IPS-NIHi11 (cell line): Measurements from ENCODE around the gene MAN2B1.
"Not testable (repeated sequence)": the region's sequence is repeated elsewhere in the genome, so short reads cannot be mapped to it uniquely, and the experiment has no call there.

Source experiments
- DNase-seq: peaks from one replicate; pipeline ENCODE4 v3.0.0; 2012; ENCODE audit warnings: mixed read lengths, low spot score

Gene MAN2B1

DNA sequence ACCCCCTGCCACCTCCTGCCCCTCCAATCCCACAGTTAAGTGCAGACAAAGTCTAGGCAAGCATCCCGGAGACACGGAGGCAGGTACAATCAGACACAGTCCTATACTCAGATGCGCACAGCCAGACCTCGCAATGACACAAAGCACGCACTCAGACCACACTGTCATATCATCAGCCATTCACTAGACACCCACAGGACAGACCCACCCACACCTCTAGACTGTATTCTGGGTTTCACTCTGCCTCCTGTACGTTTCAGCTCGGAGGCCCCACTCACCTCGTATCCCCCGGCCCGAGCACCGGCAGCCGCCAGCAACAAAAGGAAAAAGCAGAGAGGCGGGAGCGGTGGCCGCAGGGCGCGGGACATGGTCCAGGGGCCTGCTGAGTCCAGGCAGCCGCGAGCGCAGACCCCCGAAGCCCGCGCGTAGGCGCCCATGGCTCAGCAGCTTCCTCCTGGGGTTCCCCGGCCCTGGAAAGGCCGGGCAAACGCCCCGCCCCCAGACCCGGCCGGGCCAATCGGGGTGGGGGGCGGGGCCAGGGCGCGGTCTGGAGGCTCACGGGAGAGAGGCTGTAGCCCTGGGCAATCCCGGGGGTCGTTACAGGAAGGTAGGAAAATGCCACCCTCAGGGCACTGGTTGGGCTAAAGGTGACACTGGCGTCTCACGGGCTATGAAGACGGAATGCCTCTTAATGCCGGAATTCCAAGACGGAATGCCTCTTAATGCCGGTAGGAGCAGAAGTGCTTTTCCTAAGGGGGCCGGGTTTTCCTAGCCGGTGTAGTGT, at the start of gene MAN2B1, which contains the start of gene WDR83:
TSS of gene MAN2B1 (minus strand) at position 478 of the 784 bp plus-strand sequence. CDS start at position 437, 41 bp downstream.
TSS of gene WDR83 (plus strand) at position 543 of the 784 bp plus-strand sequence. CDS start 2,984 bp downstream, outside the sequence.
- peak; percentile 96 for DNase-seq

DNA sequence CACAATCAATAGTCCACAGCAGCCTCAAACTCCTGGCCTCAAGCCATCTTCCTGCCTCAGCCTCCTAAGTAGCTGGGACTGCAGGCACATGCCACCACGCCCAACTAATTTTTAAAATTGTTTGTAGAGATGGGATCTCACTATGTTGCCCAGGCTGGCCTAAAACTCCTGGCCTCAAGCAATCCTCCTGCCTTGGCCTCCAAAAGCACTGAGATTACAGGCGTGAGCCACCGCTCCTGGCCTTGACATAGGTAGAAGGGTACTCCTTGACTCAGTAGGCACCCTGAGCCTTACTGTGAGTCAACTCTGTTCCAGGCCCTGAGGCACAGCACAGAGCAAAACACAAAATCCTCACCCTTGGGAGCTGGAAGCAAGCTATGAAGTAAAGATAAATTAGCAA, 49.4 kb upstream of the MAN2B1 start:
- no peak for DNase-seq

DNA sequence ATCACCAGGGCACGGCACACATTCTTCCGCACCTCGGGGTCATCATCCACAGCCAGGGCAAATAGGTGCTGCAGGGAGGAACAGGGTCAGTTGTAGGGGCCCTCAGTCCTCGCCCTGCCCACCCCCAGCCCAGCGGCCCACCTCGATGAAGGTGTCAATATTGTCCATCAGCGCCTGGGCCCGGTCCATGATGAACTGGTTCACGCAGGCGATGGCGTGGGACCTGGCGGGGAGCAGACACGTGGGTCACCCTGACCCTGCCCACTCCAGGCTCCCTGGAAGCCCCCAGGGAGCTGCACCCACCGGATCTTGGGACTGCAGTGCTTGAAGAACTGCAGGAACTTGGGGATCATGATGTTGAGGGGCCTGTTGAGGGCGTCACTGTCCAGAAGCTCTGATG, 48.6 kb upstream of the MAN2B1 start:
- no peak for DNase-seq

DNA sequence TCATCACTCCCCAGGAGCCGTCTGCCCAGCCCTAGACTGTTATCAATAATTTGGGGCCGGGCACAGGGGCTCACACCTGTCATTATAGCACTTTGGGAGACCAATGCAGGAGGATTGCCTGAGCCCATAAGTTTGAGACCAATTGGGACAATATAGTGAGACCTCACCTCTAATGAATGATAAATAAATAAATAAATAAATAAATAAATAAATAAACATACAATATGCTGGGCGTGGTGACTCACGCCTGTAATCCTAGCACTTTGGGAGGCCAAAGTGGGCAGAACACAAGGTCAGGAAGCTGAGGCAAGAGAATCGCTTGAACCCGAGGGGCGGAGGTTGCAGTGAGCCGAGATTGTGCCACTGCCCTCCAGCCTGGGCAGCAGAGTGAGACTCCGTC, 46.8 kb upstream of the MAN2B1 start:
- DNase-seq: not testable (repeated sequence)

DNA sequence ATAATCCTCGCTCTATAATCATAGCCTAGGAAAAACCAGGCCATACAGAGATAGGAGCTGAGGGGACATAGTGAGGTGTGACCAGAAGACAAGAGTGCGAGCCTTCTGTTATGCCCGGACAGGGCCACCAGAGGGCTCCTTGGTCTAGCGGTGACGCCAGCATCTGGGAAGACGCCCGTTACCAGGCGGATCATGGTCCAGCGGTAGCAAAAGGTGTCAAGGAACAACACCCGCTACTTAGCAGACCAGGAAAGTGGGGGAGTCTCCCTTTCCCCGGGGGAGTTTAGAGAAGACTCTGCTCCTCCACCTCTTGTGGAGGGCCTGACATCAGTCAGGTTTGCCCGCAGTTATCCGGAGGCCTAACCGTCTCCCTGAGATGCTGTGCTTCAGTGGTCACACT, 45.5 kb upstream of the MAN2B1 start:
- DNase-seq: not testable (repeated sequence)

DNA sequence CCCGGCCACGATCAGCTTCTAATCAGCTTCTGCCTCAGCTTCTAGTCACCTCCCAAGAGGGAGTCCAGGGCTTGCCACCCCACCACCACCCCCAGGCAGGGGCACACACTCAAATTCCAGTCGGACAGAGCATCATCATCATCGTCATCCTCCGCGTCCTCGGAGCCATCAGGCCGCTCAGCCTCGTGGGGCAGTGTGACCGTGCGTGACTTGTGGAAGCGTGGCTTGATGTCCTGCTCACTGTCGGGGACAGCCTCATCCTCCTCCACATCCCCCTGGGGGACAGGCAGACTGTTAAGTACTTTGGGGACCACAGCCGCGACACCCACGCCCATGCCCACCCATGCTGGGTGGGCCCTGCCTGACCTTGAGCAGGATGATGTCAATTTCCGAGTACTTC, 44.6 kb upstream of the MAN2B1 start:
- DNase-seq: no peak

DNA sequence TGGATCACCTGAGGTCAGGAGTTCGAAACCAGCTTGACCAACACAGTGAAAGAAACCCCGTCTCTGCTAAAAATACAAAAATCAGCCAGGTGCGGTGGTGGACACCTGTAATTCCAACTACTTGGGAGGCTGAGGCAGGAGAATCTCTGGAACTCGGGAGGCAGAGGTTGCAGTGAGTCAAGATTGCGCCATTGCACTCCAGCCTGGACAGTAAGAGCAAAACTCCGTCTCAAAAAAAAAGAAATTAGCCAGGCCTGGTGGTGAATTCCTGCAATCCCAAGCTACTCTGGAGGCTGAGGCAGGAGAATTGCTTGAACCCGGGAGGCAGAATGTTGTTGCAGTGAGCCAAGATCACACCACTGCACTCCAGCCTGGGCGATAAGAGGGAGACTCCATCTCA, 42.1 kb upstream of the MAN2B1 start:
- DNase-seq: no peak

DNA sequence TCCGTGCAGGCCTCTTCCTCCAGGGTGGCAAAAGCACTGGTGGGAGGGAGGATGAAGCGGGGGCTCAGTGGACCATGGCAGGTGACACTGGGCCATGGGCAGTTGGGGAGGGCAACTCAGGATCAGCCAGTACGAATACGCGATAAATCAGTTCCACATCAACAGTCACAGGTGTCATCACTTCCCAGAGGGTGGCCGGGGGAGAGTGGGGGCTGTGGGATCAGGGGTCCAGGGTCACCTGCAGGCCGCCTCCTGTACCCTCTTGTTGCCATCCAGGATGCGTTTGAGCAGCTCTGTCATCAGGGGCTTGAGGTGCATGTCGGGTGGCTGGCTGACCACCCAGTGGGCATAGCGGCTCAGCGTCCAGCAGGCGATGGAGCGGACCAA, 39.8 kb upstream of the MAN2B1 start:
- no peak for DNase-seq

DNA sequence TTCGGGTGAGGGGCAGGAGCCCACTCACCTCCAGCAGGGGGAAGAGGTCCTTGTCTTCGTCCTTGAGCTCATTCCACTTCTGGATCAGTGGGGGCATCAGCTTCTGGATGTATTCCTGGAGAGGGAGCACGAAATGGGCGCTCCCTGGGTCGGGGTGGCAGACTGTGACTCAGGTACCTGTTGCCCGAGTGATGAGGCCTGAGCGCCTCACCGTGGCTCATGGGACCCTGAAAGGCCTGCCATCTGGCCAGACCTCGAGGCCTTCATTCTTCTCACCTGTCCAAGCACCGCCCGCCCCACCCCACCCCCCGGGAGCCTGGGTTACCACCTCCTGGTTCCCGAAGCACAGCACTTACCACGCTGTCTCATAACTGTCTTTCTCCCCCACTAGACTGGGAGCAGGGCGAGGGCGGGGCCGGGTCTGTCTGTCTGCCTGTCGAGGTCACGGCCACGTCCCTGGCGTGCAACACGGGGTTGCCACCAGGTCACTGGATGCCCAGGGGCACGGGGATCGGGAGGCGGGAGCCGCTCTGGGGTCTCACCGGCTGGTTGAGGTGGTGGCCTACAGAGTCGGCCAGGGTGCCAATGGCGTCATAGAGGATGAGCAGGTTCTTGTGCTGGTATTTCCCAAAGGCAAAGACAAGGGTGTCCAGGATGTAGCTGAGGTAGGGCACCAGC, 39.3 kb upstream of the MAN2B1 start:
- DNase-seq: no peak

DNA sequence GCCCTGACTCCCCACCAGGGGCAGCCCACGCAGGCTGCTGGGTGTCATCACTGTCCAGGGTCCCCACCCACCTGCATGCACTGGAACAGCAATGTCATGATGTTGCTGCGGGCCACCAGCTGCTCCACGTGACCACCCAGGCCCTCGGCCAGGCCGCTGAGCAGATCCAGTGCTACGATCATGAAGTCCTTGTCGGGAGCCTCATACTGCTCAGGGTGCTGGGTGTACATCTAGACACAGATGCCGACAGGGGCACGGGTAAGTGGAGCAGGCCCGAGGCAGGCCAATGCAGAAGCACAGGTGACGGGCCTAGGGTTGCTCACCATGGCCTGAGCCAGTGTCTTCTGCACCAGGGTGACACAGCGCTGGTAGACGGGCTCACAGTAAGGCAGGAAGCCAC, 38.6 kb upstream of the MAN2B1 start:
- no peak for DNase-seq

DNA sequence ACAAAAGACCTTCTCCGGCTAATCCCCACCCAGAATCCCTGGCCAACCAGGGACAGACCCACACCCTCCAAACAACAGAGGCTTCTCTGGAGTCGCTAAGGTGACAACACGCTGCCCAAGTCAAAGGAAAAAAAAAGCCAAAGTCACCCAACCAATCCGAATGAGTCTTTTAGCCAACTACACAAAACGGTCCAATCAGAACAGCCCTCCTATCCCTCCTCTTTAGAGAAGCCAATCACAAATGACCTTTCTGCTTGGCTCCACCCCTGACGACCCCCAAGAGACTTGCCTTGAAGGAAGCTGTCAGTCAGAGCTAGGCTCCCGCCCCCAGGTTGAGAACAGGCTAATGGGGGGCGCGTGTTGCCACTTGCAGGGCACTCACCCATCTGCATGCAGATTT, 36.5 kb upstream of the MAN2B1 start:
- peak; percentile 92 for DNase-seq

DNA sequence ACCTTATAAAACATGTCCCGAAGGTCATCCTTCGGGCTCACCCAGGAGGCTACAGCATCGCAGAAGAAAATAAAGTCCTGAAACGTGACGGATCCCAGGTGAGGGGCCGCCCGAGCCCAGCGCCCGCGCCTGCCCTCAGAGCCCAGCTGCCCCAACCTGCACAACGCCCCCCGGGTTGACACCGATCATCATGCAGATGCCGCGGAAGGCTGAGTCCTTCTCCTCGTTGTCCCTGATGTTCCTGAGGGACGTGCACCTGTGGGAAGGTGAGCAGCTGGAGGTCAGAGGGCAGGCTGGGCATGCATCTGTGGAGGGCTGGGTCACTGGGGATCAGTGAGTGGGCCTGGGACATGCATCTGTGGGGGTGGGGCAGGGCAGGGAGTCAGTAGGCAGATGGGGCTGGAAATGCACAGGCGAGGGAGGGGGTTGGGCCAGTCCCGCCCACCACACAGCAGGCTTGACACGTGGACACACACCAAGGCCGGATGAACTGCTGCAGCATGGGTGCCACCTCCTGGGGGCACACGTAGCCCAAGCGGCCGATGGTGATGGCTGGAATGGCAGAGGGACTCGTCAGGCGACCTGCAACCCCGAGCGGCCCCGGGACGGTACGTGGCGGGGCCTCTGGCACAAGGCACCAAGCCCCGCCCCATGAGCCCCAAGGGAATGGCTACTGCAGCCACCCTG, 35.2 kb upstream of the MAN2B1 start:
- no peak for DNase-seq

DNA sequence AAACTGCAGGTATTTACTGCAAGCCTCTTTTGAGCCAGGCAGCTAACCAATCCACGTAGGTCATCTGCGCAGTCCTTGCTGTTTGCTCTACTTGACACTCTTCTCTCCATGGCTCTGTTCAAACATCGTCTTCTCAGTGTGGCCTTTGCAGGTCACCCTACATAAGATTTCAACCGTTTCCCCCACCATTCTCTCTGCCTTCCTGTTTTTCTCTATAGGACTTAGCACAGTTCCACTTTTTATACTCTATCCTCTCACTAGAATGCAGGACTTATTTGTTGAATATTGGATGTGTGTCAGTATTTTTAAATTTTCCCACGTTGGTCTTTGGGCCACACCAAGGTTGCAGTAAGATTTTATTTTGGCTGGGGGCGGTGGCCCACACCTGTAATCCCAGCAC, 31.6 kb upstream of the MAN2B1 start:
- no peak for DNase-seq

DNA sequence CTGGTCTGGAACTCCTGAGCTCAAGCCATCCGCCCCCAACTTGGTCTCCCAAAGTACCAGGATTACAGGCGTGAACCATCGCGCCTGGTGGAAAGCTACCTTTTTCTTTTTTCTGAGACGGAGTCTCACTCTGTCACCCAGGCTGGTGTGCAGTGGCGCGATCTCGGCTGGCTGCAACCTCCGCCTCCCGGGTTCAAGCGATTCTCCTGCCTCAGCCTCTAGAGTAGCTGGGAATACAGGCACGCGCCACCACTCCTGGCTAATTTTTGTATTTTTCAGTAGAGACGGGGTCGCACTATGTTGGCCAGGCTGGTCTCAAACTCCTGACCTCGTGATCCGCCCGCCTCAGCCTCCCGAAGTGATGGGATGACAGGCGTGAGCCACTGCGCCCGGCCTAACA, 30.9 kb upstream of the MAN2B1 start:
- DNase-seq: not testable (repeated sequence)

DNA sequence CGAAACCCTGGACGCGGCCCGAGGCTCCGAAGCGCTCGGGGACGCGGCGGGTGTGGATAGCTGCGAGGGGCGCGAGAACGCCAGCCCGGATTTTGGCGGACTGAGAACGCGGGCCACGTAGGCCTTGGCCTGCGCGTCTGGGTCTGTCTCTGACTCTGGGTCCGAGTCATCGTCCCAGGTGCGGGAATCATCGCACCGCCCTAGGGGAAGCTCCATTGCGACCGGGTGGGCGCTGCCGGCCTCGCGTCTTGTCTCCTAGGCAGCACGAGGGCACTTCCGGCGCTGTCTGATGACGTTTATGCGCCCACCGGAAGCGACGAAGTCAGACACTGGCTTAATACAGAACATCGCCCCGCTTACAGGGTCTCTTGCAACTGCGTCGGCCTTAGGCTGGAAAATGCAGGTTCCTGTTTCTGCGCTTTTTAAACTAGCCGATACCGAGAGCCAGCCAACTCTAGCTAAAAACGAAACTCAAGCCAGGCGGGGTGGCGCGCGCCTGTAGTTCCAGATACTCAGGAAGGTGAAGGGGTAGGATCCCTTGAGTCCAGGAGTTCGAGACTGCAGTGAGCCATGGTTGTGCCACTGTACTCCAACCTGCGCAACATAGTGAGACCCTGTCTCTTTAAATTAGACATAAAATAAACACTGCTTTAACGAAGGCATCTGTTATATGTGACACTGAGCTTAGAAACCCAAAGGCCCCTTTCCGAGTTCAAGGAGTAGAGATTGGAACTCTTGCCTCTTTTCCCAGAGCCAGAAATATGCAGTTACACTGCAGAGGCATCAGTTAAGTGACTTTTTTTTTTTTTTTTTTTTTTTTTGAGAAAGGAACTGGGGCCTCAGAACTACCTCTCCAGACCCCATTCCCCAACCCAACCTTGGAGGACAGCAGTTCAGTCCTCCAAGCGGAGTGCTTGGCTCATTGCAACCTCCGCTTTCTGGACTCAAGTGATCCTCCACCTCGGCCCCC, 30.1 kb upstream of the MAN2B1 start, which contains the start of gene FBXW9:
TSS of gene FBXW9 (minus strand) at position 266 of the 970 bp plus-strand sequence. CDS start at position 216, 50 bp downstream.
- DNase-seq: peak; percentile 99

DNA sequence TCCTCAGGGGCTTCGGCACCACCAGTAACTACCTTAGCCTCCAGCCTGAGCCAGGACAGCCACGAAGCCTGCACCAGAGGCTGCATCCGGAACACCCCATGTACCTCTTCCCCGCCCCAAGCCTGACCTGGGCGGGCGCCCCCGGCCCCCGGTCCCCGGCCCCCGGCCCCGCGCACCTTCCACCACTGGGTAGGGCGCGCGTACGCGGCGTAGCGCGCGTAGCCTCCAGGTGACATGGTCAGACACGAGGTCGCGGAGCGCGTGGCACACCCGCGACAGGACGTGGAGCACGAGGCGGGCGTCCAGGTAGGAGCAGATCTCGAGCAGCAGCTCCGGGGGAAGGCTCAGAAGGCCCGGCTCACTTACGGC, 29.4 kb upstream of the MAN2B1 start:
- no peak for DNase-seq

DNA sequence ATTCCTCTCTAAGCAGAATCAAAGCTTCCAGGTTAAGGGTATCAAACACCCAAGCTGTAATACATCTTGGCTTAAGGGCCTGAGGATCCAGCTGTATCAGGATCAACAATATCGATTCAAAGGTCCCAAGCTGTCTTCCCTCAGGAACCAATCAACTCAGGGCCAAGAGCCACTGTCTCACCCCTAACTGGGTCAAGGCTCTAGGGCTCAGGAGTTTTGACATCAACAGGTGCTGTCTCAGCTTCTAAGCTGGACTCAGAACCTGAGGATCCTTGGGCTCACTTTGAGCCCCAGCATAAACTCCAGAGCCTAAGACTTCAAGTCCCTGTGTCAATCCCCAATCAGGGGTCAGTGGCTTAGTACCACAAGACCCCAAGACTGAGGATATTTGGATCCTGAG, 29.0 kb upstream of the MAN2B1 start:
- DNase-seq: no peak

DNA sequence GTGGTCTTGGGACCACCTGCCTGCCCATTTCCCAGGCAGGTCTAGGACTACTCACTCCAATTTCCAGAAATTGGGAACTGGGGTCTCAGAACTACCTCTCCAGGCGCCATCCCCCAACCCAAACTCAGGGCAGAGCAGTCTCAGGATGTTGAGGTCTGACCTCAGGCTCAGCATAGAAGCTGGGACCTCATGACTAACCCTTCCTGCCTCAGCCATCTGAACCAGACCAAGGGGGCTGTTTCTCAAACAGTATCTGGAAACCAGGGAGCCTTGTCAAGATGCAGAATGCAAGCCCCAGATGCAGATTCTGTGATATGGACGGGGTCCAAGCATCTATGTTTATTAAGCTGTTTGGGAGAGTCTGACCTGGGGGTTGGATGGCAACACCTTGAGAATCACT, 28.6 kb upstream of the MAN2B1 start:
- no peak for DNase-seq

DNA sequence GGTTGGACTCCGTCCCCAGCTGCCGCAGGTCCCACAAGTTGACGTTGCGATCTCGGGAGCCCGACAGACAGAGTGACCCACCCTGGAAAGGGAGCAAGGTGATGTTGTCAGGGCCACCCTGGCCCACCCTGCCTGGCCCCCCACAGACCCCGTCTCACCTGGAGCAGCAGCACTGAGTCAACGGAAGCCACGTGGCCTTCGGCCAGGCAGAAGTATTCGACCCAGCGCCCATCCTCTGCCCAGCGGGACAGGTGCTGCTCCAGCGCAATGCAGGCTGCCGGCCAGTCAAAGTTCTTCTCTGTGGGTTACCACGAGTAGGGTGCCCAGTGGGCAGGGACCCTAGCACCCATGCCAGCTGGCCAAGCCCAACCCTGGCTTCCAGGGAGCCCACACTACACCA, 28.1 kb upstream of the MAN2B1 start:
- no peak for DNase-seq

DNA sequence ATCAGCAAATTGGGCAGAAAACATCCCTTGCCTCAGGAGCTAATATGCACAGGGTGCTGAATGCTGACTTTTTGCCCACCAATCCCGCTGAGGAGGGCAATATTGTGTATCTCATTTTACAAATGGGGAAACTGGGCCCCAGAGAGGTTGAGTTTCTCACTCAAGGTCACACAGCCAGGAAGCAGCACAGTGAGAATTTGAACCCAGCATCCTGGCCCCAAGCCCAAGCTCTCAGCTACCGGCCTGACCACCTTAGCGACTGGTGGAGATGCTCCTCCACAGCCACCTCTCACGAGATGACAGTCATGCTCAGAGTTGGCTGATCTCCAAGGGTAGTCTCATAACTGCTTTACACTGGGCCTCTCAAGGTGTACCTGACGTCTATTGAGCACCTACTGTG, 26.4 kb upstream of the MAN2B1 start:
- no peak for DNase-seq

DNA sequence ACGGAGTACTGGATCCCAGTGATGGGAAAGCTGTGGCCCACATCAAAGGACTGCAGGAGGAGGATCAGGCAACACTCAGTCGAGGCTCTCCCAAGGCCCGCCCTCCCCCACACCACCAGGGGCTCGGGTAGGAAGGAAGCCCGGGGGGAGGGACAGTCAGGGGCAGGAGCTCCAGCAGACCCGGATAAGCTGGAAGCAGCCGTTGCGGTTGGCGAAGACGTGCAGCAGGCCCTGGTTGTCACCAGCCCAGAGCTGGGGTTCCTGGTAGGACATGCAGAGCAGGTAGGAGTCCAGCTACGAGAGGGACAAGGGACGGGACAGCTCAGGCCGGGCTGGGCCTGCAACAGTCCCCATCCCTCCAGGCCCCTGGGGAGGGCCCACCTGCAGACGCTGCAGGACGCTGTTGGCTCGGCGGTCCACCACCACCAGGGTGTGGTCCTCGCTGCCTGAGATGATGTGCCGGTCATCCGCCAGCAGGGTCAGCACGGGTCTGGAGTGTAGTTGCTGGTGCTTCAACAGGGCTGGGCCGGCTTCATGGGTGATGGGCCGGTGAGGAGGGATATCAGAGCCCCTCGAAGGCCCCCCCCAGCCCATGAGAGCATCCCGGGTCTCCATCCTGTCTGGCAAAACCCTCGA, 23.2 kb upstream of the MAN2B1 start:
- DNase-seq: no peak
